ENCODE measurements around the gene ATRNL1. TPM values are rescaled to one million over a fixed set of nuclear protein-coding genes. Genes with fewer than 3 reads are reported as not detected.

The ATRNL1 gene
- polyA plus RNA-seq, 1 of the 3 experiments (the other 2 are of a cell fraction), result 0.67 TPM

GRCh38 chr10:115974351-115974750, 881.2 kb downstream of the ATRNL1 start:
- no peaks in the 10 kb centered on the region for H3K9me2 ChIP-seq
- H3K36me3 ChIP-seq (replicated peaks in 1 of 2; ENCODE audit: control insufficient read depth in 1 of 2, insufficient read depth in 2 of 2, low read length in 1 of 2), result no peaks in the 10 kb centered on the region
- ChIA-PET CTCF (no interaction called here), POLR2A (no interaction called here)
- H4K20me1 ChIP-seq (ENCODE audit: insufficient read depth), result no peaks in the 10 kb centered on the region
- H3K4me1 ChIP-seq (ENCODE audit: control insufficient read depth in 1 of 2, insufficient read depth in 2 of 2, low read depth in 1 of 2, low read length in 1 of 2), result no peaks in the 10 kb centered on the region; a peak in 1 of 4 replicates
- H2AFZ ChIP-seq (ENCODE audit: low read depth), result no peak overlapping the region
- no peak overlapping the region for H3K27ac ChIP-seq (ENCODE audit: low read depth in 2 of 2, low read length in 1 of 2)
- WGBS (ENCODE audit: low lambda C conversion rate), result 75% methylated on average over 4 of the region's 4 CpGs
- H3K9me3 ChIP-seq, result no peaks in the 10 kb centered on the region
- no peaks in the 10 kb centered on the region for H3K27me3 ChIP-seq (ENCODE audit: insufficient read depth)
- no peak for TF ChIP-seq RFX5 (IDR thresholded peaks at IDR 0.05; ENCODE audit: low read length)
- TF ChIP-seq GABPA (IDR thresholded peaks at IDR 0.05; ENCODE audit: low read depth), result no peak
- TF ChIP-seq TCF12 (IDR thresholded peaks at IDR 0.05), result no peak
- TF ChIP-seq USF1 (IDR thresholded peaks at IDR 0.05; ENCODE audit: borderline replicate concordance, low read depth), result no peak
- no peak for TF ChIP-seq ZBTB33 (IDR thresholded peaks at IDR 0.05; ENCODE audit: borderline replicate concordance, low read depth)
- no peak for TF ChIP-seq GATA2 (CRISPR knock-in tag; IDR thresholded peaks at IDR 0.05)
- no peak for TF ChIP-seq NRF1 (IDR thresholded peaks at IDR 0.05; ENCODE audit: low read depth, low read length)
- no peak for TF ChIP-seq SIN3A (IDR thresholded peaks at IDR 0.05; ENCODE audit: borderline replicate concordance, low read depth, low read length)
- TF ChIP-seq RCOR1 (IDR thresholded peaks at IDR 0.05; ENCODE audit: low read length), result no peak
- no peak for DNase-seq
- H3K79me2 ChIP-seq (ENCODE audit: insufficient read depth), result no peaks in the 10 kb centered on the region
- no peaks in the 10 kb centered on the region for H3F3A ChIP-seq (replicated peaks; ENCODE audit: insufficient read depth)
- H3K9ac ChIP-seq, result no peak overlapping the region
- H3K4me3 ChIP-seq (ENCODE audit: low read depth in 2 of 2, low read length in 1 of 2), result no peak overlapping the region
- H3K4me2 ChIP-seq, result no peak overlapping the region

- Histone ChIP-seq H3K4me1 (ENCODE audit: control insufficient read depth in 1 of 2, insufficient read depth in 2 of 2, low read depth in 1 of 2, low read length in 1 of 2) (no peaks in the 10 kb centered on the region; a peak in 1 of 4 replicates), H3K36me3 (replicated peaks in 1 of 2; ENCODE audit: control insufficient read depth in 1 of 2, insufficient read depth in 2 of 2, low read length in 1 of 2) (no peaks in the 10 kb centered on the region), H3K79me2 (ENCODE audit: insufficient read depth) (no peaks in the 10 kb centered on the region), H3K4me3 (ENCODE audit: low read depth in 2 of 2, low read length in 1 of 2) (no peak overlapping the region), H3F3A (replicated peaks; ENCODE audit: insufficient read depth) (no peaks in the 10 kb centered on the region), H3K27me3 (ENCODE audit: insufficient read depth) (no peaks in the 10 kb centered on the region), H3K4me2 (no peak overlapping the region), H2AFZ (ENCODE audit: low read depth) (no peak overlapping the region), H3K9ac (no peak overlapping the region), H4K20me1 (ENCODE audit: insufficient read depth) (no peaks in the 10 kb centered on the region), H3K27ac (ENCODE audit: low read depth in 2 of 2, low read length in 1 of 2) (no peak overlapping the region), H3K9me2 (no peaks in the 10 kb centered on the region), H3K9me3 (no peaks in the 10 kb centered on the region)
- no peak for DNase-seq
- TF ChIP-seq MAX (IDR thresholded peaks at IDR 0.05; ENCODE audit: low read depth) (no peak), USF2 (IDR thresholded peaks at IDR 0.05; ENCODE audit: borderline replicate concordance, low read depth, low read length) (no peak), EP300 (IDR thresholded peaks at IDR 0.05; ENCODE audit: borderline replicate concordance in 1 of 2, low read depth in 1 of 2, low read length in 1 of 2) (no peak), POLR2AphosphoS5 (IDR thresholded peaks at IDR 0.05; ENCODE audit: low read depth, low read length) (no peak), SIN3A (IDR thresholded peaks at IDR 0.05; ENCODE audit: borderline replicate concordance, low read depth, low read length) (no peak), RCOR1 (IDR thresholded peaks at IDR 0.05; ENCODE audit: low read length) (no peak), CTCF (IDR thresholded peaks at IDR 0.05) (no peak), USF1 (IDR thresholded peaks at IDR 0.05; ENCODE audit: borderline replicate concordance, low read depth) (no peak), TAF1 (IDR thresholded peaks at IDR 0.05; ENCODE audit: borderline replicate concordance, low read depth, low read length) (no peak), YY1 (IDR thresholded peaks at IDR 0.05; ENCODE audit: low read depth) (no peak), FOSL2 (IDR thresholded peaks at IDR 0.05; ENCODE audit: borderline replicate concordance, low read depth) (no peak), TEAD4 (IDR thresholded peaks at IDR 0.05; ENCODE audit: borderline replicate concordance, insufficient read depth) (no peak)
- ChIA-PET CTCF (no interaction called here), POLR2A (no interaction called here)
- WGBS (ENCODE audit: low lambda C conversion rate), result 54% methylated on average over 8 of the region's 9 CpGs
Measured at GRCh38 chr10:115974816-115975430, 881.8 kb downstream of the ATRNL1 start.
